A673 (cell line): ENCODE results near the gene FBRS.

Source experiments
- EZH2 ChIP-seq: fragments of 200-600 bp; sonication (generic); IDR thresholded peaks from 2 replicates; pipeline ENCODE4 v1.6.1; 2017; ENCODE audit warnings: borderline replicate concordance, low read depth, mild to moderate bottlenecking, mixed read lengths, antibody characterized with exemption, low read length; ENCODE audit not compliant: poor library complexity, severe bottlenecking
- TF ChIP-seq, protein P1 (sequence below): fragments of 300-800, 200-600 bp; sonication (generic); conservative IDR thresholded peaks from 2 replicates; pipeline ENCODE4 v1.5.1; 2017; ENCODE audit warnings: low read depth, mild to moderate bottlenecking, antibody characterized with exemption, low read length, moderate library complexity, mixed read lengths

DNA sequence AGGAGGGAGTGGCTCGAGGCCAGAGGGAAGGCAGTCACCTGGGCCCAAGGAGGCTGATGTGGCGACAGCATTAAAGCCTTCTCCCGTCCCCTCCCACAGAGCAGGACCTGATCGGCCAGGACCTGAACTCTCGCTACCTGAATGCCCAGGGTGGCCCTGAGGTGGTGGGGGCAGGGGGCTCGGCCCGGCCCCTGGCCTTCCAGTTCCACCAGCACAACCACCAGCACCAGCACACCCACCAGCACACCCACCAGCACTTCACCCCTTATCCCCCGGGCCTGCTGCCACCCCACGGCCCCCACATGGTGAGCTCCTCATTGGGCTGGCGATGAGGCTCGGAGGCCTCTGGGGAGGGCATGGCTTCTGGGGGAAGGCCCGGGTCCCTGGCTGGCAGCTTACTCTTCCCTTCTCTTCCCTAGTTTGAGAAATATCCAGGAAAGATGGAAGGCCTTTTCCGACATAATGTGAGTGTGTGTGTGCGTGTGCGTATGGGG lies 6.4 kb downstream of the FBRS start:
- TF ChIP-seq, protein P1, sequence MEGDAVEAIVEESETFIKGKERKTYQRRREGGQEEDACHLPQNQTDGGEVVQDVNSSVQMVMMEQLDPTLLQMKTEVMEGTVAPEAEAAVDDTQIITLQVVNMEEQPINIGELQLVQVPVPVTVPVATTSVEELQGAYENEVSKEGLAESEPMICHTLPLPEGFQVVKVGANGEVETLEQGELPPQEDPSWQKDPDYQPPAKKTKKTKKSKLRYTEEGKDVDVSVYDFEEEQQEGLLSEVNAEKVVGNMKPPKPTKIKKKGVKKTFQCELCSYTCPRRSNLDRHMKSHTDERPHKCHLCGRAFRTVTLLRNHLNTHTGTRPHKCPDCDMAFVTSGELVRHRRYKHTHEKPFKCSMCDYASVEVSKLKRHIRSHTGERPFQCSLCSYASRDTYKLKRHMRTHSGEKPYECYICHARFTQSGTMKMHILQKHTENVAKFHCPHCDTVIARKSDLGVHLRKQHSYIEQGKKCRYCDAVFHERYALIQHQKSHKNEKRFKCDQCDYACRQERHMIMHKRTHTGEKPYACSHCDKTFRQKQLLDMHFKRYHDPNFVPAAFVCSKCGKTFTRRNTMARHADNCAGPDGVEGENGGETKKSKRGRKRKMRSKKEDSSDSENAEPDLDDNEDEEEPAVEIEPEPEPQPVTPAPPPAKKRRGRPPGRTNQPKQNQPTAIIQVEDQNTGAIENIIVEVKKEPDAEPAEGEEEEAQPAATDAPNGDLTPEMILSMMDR = no peak
- no peak for TF ChIP-seq EZH2
